ENCODE results near the gene CSHL1. TPM values are rescaled to one million over a fixed set of nuclear protein-coding genes. Genes with fewer than 3 reads are reported as not detected.
"Not testable (repeated sequence)": the region's sequence is repeated elsewhere in the genome, so short reads cannot be mapped to it uniquely, and the experiment has no call there.

CSHL1 gene
- total RNA-seq, 1 donor from 2014 or later, result not detected

GRCh38 chr17:63896524-63897354, 14.3 kb downstream of the CSHL1 start, which contains the start of gene CSH1:
CSH1 (minus strand) TSS chr17:63896574; CDS start chr17:63896511, 63 bp downstream.
- H3K27me3 ChIP-seq (ENCODE audit: low read depth); H3K4me3 ChIP-seq; H3K36me3 ChIP-seq; H3K4me1 ChIP-seq; intact Hi-C loops (cut with DNase I); DNase-seq; H3K27ac ChIP-seq; ATAC-seq; H3K9me3 ChIP-seq: not testable (repeated sequence)

- H3K4me3 ChIP-seq; H3K27ac ChIP-seq; H3K9me3 ChIP-seq; H3K27me3 ChIP-seq (ENCODE audit: low read depth); DNase-seq; H3K36me3 ChIP-seq; H3K4me1 ChIP-seq; intact Hi-C loops (cut with DNase I); ATAC-seq: not testable (repeated sequence)
Measured at GRCh38 chr17:63894821-63895220, 16.2 kb downstream of the CSHL1 start.

GRCh38 chr17:63894021-63894420, 17.0 kb downstream of the CSHL1 start:
- intact Hi-C loops (cut with DNase I); ATAC-seq; H3K4me3 ChIP-seq; H3K27me3 ChIP-seq (ENCODE audit: low read depth); H3K9me3 ChIP-seq; H3K4me1 ChIP-seq; H3K27ac ChIP-seq; DNase-seq; H3K36me3 ChIP-seq: not testable (repeated sequence)

- H3K36me3 ChIP-seq; H3K4me3 ChIP-seq; H3K27me3 ChIP-seq (ENCODE audit: low read depth); H3K4me1 ChIP-seq; DNase-seq; H3K9me3 ChIP-seq; ATAC-seq; H3K27ac ChIP-seq; intact Hi-C loops (cut with DNase I): not testable (repeated sequence)
Measured at GRCh38 chr17:63892316-63893037, 18.6 kb downstream of the CSHL1 start.

GRCh38 chr17:63889026-63889848, 21.8 kb downstream of the CSHL1 start:
- H3K27me3 ChIP-seq (ENCODE audit: low read depth); DNase-seq; H3K27ac ChIP-seq; H3K36me3 ChIP-seq; H3K4me1 ChIP-seq; intact Hi-C loops (cut with DNase I); H3K9me3 ChIP-seq; H3K4me3 ChIP-seq: not testable (repeated sequence)
- peak; percentile 46 for TF ChIP-seq CTCF (IDR thresholded peaks at IDR 0.05)
- ATAC-seq, result peak; percentile 63 to 73

- H3K27ac ChIP-seq; ATAC-seq; H3K9me3 ChIP-seq; DNase-seq; H3K36me3 ChIP-seq; H3K27me3 ChIP-seq (ENCODE audit: low read depth); H3K4me3 ChIP-seq; intact Hi-C loops (cut with DNase I); H3K4me1 ChIP-seq: not testable (repeated sequence)
Measured at GRCh38 chr17:63885119-63885518, 25.9 kb downstream of the CSHL1 start.

GRCh38 chr17:63882626-63883126, 28.4 kb downstream of the CSHL1 start:
- H3K4me1 ChIP-seq; ATAC-seq; DNase-seq; H3K27ac ChIP-seq; H3K4me3 ChIP-seq; H3K9me3 ChIP-seq; H3K27me3 ChIP-seq (ENCODE audit: low read depth); intact Hi-C loops (cut with DNase I); H3K36me3 ChIP-seq: not testable (repeated sequence)

GRCh38 chr17:63881935-63882601, 29.0 kb downstream of the CSHL1 start, which contains the start of gene GH2:
GH2 (minus strand) TSS chr17:63881944; CDS start chr17:63881801, 143 bp downstream.
- H3K4me3 ChIP-seq, result no peak within 1 kb of the TSS
- no peak within 1 kb of the TSS for H3K27ac ChIP-seq
- no peaks in the 10 kb centered on the region for H3K9me3 ChIP-seq
- peak; percentile 82 to 84 for ATAC-seq
- no peaks in the 10 kb centered on the region for H3K27me3 ChIP-seq (ENCODE audit: low read depth)
- peak; percentile 56 for TF ChIP-seq CTCF (IDR thresholded peaks at IDR 0.05)
- no peaks in the 10 kb centered on the region for H3K4me1 ChIP-seq
- no peak for DNase-seq
- intact Hi-C loops (cut with DNase I), result no loop called here
- H3K36me3 ChIP-seq, result no peaks in the 10 kb centered on the region

- H3K9me3 ChIP-seq; H3K4me3 ChIP-seq; ATAC-seq; H3K27ac ChIP-seq; H3K4me1 ChIP-seq; H3K36me3 ChIP-seq; DNase-seq; intact Hi-C loops (cut with DNase I); H3K27me3 ChIP-seq (ENCODE audit: low read depth): not testable (repeated sequence)
Measured at GRCh38 chr17:63881337-63881736, 29.7 kb downstream of the CSHL1 start.
